Liver (tissue), 3 donors: Measurements from ENCODE around the gene CUX1.

Experiments used
- GABPA ChIP-seq, 2 donors: IDR thresholded peaks in 1 of 2; conservative IDR thresholded peaks in 1 of 2; 2 replicates each; pipeline ENCODE4 v1.6.1; 2016; ENCODE audit warnings: antibody characterized with exemption in 2 of 2, mild to moderate bottlenecking in 1 of 2, moderate library complexity in 1 of 2
- SP1 ChIP-seq: IDR thresholded peaks from 2 replicates; pipeline ENCODE4 v1.6.1; 2018; ENCODE audit warnings: antibody characterized with exemption, mild to moderate bottlenecking
- TAF1 ChIP-seq: conservative IDR thresholded peaks from 2 replicates; pipeline ENCODE4 v1.6.1; 2016; ENCODE audit warnings: antibody characterized with exemption, mild to moderate bottlenecking
- ZBTB33 ChIP-seq: IDR thresholded peaks from 2 replicates; pipeline ENCODE4 v1.6.1; 2016; ENCODE audit warnings: antibody characterized with exemption
- TF ChIP-seq, protein P1 (sequence below): fragments of 150-350 bp; IDR thresholded peaks from 2 replicates; pipeline ENCODE4 v1.5.1; 2017; ENCODE audit warnings: improper control_type of control experiment, low read depth, low read length; ENCODE audit not compliant: missing input control
- donor health status: healthy.
- donor health status: healthy.

DNA sequence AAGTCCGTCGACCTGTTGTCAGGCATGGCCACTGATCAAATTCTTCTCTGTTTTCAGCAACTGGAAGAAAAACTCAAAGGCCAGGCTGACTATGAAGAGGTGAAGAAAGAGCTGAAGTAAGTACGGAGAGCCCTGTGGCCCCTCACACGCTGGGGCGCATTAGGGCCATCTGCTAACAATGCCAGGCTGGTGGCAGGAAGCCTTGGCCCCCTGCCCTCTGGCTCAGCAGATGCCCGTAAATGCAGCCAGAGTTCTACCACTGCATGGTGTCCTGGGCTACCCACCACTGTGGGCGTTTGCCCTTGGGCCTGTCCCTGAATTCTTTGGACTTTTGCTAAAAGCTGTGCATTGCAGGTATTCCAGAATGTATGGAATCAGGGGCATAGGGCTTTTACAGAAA, 372.3 kb downstream of the CUX1 start:
- TF ChIP-seq SP1 (no peak), GABPA (IDR thresholded peaks at IDR 0.05 in 1 of 2, conservative IDR thresholded peaks at IDR 0.05 in 1 of 2) (no peak), TAF1 (no peak), ZBTB33 (no peak)
- TF ChIP-seq, protein P1, sequence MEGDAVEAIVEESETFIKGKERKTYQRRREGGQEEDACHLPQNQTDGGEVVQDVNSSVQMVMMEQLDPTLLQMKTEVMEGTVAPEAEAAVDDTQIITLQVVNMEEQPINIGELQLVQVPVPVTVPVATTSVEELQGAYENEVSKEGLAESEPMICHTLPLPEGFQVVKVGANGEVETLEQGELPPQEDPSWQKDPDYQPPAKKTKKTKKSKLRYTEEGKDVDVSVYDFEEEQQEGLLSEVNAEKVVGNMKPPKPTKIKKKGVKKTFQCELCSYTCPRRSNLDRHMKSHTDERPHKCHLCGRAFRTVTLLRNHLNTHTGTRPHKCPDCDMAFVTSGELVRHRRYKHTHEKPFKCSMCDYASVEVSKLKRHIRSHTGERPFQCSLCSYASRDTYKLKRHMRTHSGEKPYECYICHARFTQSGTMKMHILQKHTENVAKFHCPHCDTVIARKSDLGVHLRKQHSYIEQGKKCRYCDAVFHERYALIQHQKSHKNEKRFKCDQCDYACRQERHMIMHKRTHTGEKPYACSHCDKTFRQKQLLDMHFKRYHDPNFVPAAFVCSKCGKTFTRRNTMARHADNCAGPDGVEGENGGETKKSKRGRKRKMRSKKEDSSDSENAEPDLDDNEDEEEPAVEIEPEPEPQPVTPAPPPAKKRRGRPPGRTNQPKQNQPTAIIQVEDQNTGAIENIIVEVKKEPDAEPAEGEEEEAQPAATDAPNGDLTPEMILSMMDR, result no peak
